ENCODE data around the gene HSBP1.
A peak's percentile ranks its signal among the peaks of the same experiment; 100 is the strongest.

Gene HSBP1

GRCh38 chr16:83807710-83808572, at the start of gene HSBP1:
HSBP1 (plus strand) TSS chr16:83807978; CDS start chr16:83808077, 99 bp downstream.
- peak; percentile 95 for DNase-seq

- no peak for DNase-seq
Measured at GRCh38 chr16:83762141-83762991, 45.4 kb upstream of the HSBP1 start.

- no peak for DNase-seq
Measured at GRCh38 chr16:83762992-83763358, 44.8 kb upstream of the HSBP1 start.

- DNase-seq, result no peak
Measured at GRCh38 chr16:83768986-83769385, 38.8 kb upstream of the HSBP1 start.

- DNase-seq, result no peak
Measured at GRCh38 chr16:83769397-83770008, 38.3 kb upstream of the HSBP1 start.

- DNase-seq, result no peak
Measured at GRCh38 chr16:83771306-83771942, 36.4 kb upstream of the HSBP1 start.

GRCh38 chr16:83772806-83773205, 35.0 kb upstream of the HSBP1 start:
- no peak for DNase-seq

GRCh38 chr16:83774066-83774465, 33.7 kb upstream of the HSBP1 start:
- no peak for DNase-seq

- DNase-seq, result no peak
Measured at GRCh38 chr16:83776944-83777343, 30.8 kb upstream of the HSBP1 start.

- no peak for DNase-seq
Measured at GRCh38 chr16:83779886-83780285, 27.9 kb upstream of the HSBP1 start.

- DNase-seq, result no peak
Measured at GRCh38 chr16:83785455-83785854, 22.3 kb upstream of the HSBP1 start.

- DNase-seq, result no peak
Measured at GRCh38 chr16:83789642-83790401, 18.0 kb upstream of the HSBP1 start.

GRCh38 chr16:83791916-83792315, 15.9 kb upstream of the HSBP1 start:
- no peak for DNase-seq

- DNase-seq, result no peak
Measured at GRCh38 chr16:83792391-83792790, 15.4 kb upstream of the HSBP1 start.

GRCh38 chr16:83793179-83793578, 14.6 kb upstream of the HSBP1 start:
- no peak for DNase-seq

GRCh38 chr16:83794860-83795554, 12.8 kb upstream of the HSBP1 start:
- DNase-seq, result no peak

- DNase-seq, result no peak
Measured at GRCh38 chr16:83797013-83797412, 10.8 kb upstream of the HSBP1 start.

GRCh38 chr16:83799336-83799735, 8.4 kb upstream of the HSBP1 start:
- no peak for DNase-seq

- DNase-seq, result no peak
Measured at GRCh38 chr16:83802135-83802534, 5.6 kb upstream of the HSBP1 start.

- DNase-seq, result no peak
Measured at GRCh38 chr16:83802554-83803205, 5.1 kb upstream of the HSBP1 start.

- no peak for DNase-seq
Measured at GRCh38 chr16:83803811-83804210, 4.0 kb upstream of the HSBP1 start.

Data from activated CD4-positive, CD25-positive, alpha-beta regulatory T cell treated with anti-CD3 and anti-CD28 coated beads, Interleukin-2, amount 50 U/mL, for 72 hours (primary cell).